ENCODE measurements around the gene BARX2. TPM values are rescaled to one million over a fixed set of nuclear protein-coding genes. Genes with fewer than 3 reads are reported as not detected.

The BARX2 gene
- polyA plus RNA-seq, 1 donor from 2014 or later: not detected

GRCh38 chr11:129388824-129389223 lies 13.2 kb downstream of the BARX2 start:
- H3K4me2 ChIP-seq (ENCODE audit: low read length): no peak overlapping the region
- no peaks in the 10 kb centered on the region for H3K9me3 ChIP-seq (ENCODE audit: low read length)
- H3K27me3 ChIP-seq (ENCODE audit: insufficient read depth, low read depth, low read length): no peaks in the 10 kb centered on the region
- no peaks in the 10 kb centered on the region for H3K9me2 ChIP-seq (ENCODE audit: insufficient read depth, low read length)
- no peak for TF ChIP-seq EZH2 (IDR thresholded peaks at IDR 0.05; ENCODE audit: borderline replicate concordance, insufficient read depth, low read length, poor library complexity, severe bottlenecking)
- no peak for TF ChIP-seq SMC3 (conservative IDR thresholded peaks at IDR 0.05; ENCODE audit: poor library complexity)
- no peak for TF ChIP-seq POLR2AphosphoS5 (IDR thresholded peaks at IDR 0.05)
- no peak for TF ChIP-seq TAF1 (IDR thresholded peaks at IDR 0.05; ENCODE audit: low read depth)
- TF ChIP-seq MXI1 (conservative IDR thresholded peaks at IDR 0.05; ENCODE audit: poor library complexity, severe bottlenecking): no peak
- TF ChIP-seq EP300 (conservative IDR thresholded peaks at IDR 0.05; ENCODE audit: poor library complexity, severe bottlenecking): no peak
- no peak for TF ChIP-seq CTCF (IDR thresholded peaks at IDR 0.05; ENCODE audit: poor library complexity, severe bottlenecking)
- TF ChIP-seq RAD21 (conservative IDR thresholded peaks at IDR 0.05): no peak
- TF ChIP-seq REST (IDR thresholded peaks at IDR 0.05; ENCODE audit: borderline replicate concordance): no peak
- H3K36me3 ChIP-seq (ENCODE audit: insufficient read depth, low read length): no peaks in the 10 kb centered on the region
- no peak overlapping the region for H3K9ac ChIP-seq (ENCODE audit: low read length)
- H3K4me3 ChIP-seq (ENCODE audit: low read length): no peak overlapping the region
- H2AFZ ChIP-seq (ENCODE audit: low read depth, low read length): no peak overlapping the region
- no peaks in the 10 kb centered on the region for H3K79me2 ChIP-seq (replicated peaks; ENCODE audit: insufficient read depth, low read length)
- no peaks in the 10 kb centered on the region for H3F3A ChIP-seq (ENCODE audit: insufficient read depth, low read length, poor library complexity, severe bottlenecking)
- no peak overlapping the region for H3K27ac ChIP-seq (ENCODE audit: low read length)
- no peaks in the 10 kb centered on the region for H4K20me1 ChIP-seq (ENCODE audit: insufficient read depth)

- Histone ChIP-seq H3K36me3 (ENCODE audit: insufficient read depth, low read length) (no peaks in the 10 kb centered on the region), H3K4me3 (ENCODE audit: low read length) (no peak overlapping the region), H2AFZ (ENCODE audit: low read depth, low read length) (no peak overlapping the region), H3K79me2 (replicated peaks; ENCODE audit: insufficient read depth, low read length) (no peaks in the 10 kb centered on the region), H4K20me1 (ENCODE audit: insufficient read depth) (no peaks in the 10 kb centered on the region), H3K4me2 (ENCODE audit: low read length) (no peak overlapping the region), H3K9me3 (ENCODE audit: low read length) (no peaks in the 10 kb centered on the region), H3K27me3 (ENCODE audit: insufficient read depth, low read depth, low read length) (no peaks in the 10 kb centered on the region), H3K9ac (ENCODE audit: low read length) (no peak overlapping the region), H3K9me2 (ENCODE audit: insufficient read depth, low read length) (no peaks in the 10 kb centered on the region), H3K27ac (ENCODE audit: low read length) (no peak overlapping the region), H3F3A (ENCODE audit: insufficient read depth, low read length, poor library complexity, severe bottlenecking) (no peaks in the 10 kb centered on the region)
- TF ChIP-seq EP300 (conservative IDR thresholded peaks at IDR 0.05; ENCODE audit: poor library complexity, severe bottlenecking) (no peak), EZH2 (IDR thresholded peaks at IDR 0.05; ENCODE audit: borderline replicate concordance, insufficient read depth, low read length, poor library complexity, severe bottlenecking) (no peak)
Observed at GRCh38 chr11:129390303-129390821, 14.7 kb downstream of the BARX2 start.

All from neural cell (in vitro differentiated cells).